ENCODE results near the gene POLA2. TPM values are rescaled to one million over a fixed set of nuclear protein-coding genes. Genes with fewer than 3 reads are reported as not detected.
A peak's percentile ranks its signal among the peaks of the same experiment; 100 is the strongest.

POLA2 gene
- total RNA-seq, 4 donors from 2014 or later = 7.6 to 11.3 (median 10.4) TPM

GRCh38 chr11:65278356-65278755 lies 16.6 kb downstream of the POLA2 start:
- Histone ChIP-seq H3K4me1 (peaks cover 4 to 12% of the 10 kb centered on the region in 2 donors), H3K27ac (no peak overlapping the region), H3K36me3 (peaks cover 6 to 11% of the 10 kb centered on the region in 2 donors), H3K27me3 (no peaks in the 10 kb centered on the region), H3K9me3 (no peaks in the 10 kb centered on the region), H3K4me3 (replicated peaks in 1 of 3) (no peak overlapping the region)
- WGBS, 2 donors = 92 to 93% methylated on average over 2 of the region's 2 CpGs
- no peak for DNase-seq
- intact Hi-C loops (cut with DNase I) = no loop called here
- no peak for TF ChIP-seq POLR2A (IDR thresholded peaks at IDR 0.05)
- TF ChIP-seq CTCF (IDR thresholded peaks at IDR 0.05) = no peak

- Histone ChIP-seq H3K4me1 (peaks cover 4 to 12% of the 10 kb centered on the region in 2 donors), H3K4me3 (replicated peaks in 1 of 3) (no peak overlapping the region), H3K36me3 (peaks cover 6 to 11% of the 10 kb centered on the region in 2 donors), H3K27ac (no peak overlapping the region), H3K27me3 (no peaks in the 10 kb centered on the region), H3K9me3 (no peaks in the 10 kb centered on the region)
- intact Hi-C loops (cut with DNase I) = no loop called here
- TF ChIP-seq CTCF (IDR thresholded peaks at IDR 0.05) (no peak), POLR2A (IDR thresholded peaks at IDR 0.05) (no peak)
- WGBS, 2 donors = 91 to 92% methylated on average over 4 of the region's 4 CpGs
- no peak for DNase-seq
Observed at GRCh38 chr11:65279279-65279678, 17.5 kb downstream of the POLA2 start.

GRCh38 chr11:65279741-65280440 lies 18.1 kb downstream of the POLA2 start:
- intact Hi-C loops (cut with DNase I) = loop anchor here (10.0 kb wide), 1 partner anchor 245 kb away; the partner anchor contains the start of gene SCYL1
- no peaks in the 10 kb centered on the region for H3K27me3 ChIP-seq

GRCh38 chr11:65280646-65281045 lies 18.9 kb downstream of the POLA2 start:
- intact Hi-C loops (cut with DNase I) = loop anchor here (10.0 kb wide), 1 partner anchor 244 kb away; the partner anchor contains the start of gene SCYL1
- no peak for TF ChIP-seq CTCF (IDR thresholded peaks at IDR 0.05)
- no peak for TF ChIP-seq POLR2A (IDR thresholded peaks at IDR 0.05)
- no peak overlapping the region for H3K27ac ChIP-seq
- no peaks in the 10 kb centered on the region for H3K27me3 ChIP-seq
- peaks cover 0 to 9% of the 10 kb centered on the region in 2 donors for H3K4me1 ChIP-seq
- no peak for DNase-seq
- H3K4me3 ChIP-seq (replicated peaks in 1 of 3) = no peak overlapping the region
- H3K9me3 ChIP-seq = no peaks in the 10 kb centered on the region
- 85% methylated on average over 4 of the region's 4 CpGs for WGBS, 2 donors
- H3K36me3 ChIP-seq = peaks cover 6 to 11% of the 10 kb centered on the region in 2 donors

More at GRCh38 chr11:65279741-65280440, 18.1 kb downstream of the POLA2 start:
- no peak overlapping the region for H3K4me3 ChIP-seq (replicated peaks in 1 of 3)
- peaks cover 6 to 11% of the 10 kb centered on the region in 2 donors for H3K36me3 ChIP-seq
- peak overlapping the region in 1 of 3 donors; percentile 4 for H3K27ac ChIP-seq
- TF ChIP-seq CTCF (IDR thresholded peaks at IDR 0.05) (no peak), POLR2A (IDR thresholded peaks at IDR 0.05) (no peak)
- H3K9me3 ChIP-seq = no peaks in the 10 kb centered on the region
- WGBS, 2 donors = 68 to 75% methylated on average over 5 of the region's 5 CpGs
- DNase-seq = no peak
- H3K4me1 ChIP-seq = peaks cover 4 to 12% of the 10 kb centered on the region in 2 donors

- Histone ChIP-seq H3K36me3 (peaks cover 6 to 11% of the 10 kb centered on the region in 2 donors), H3K27me3 (no peaks in the 10 kb centered on the region), H3K9me3 (no peaks in the 10 kb centered on the region), H3K4me1 (peaks cover 32 to 36% of the 10 kb centered on the region in 2 donors), H3K4me3 (replicated peaks in 1 of 3) (no peak overlapping the region), H3K27ac (peak overlapping the region; percentile 68 to 86 (median 73))
- peak; percentile 56 to 68 for DNase-seq
- 43% methylated on average over 4 of the region's 4 CpGs for WGBS, 2 donors
- intact Hi-C loops (cut with DNase I) = loop anchor here (10.0 kb wide), 1 partner anchor 238 kb away; the partner anchor contains the start of gene SCYL1
- TF ChIP-seq CTCF (IDR thresholded peaks at IDR 0.05) (no peak), POLR2A (IDR thresholded peaks at IDR 0.05) (no peak)
Observed at GRCh38 chr11:65286686-65287085, 24.9 kb downstream of the POLA2 start.

Data from thyroid gland (tissue), 4 donors.